ENCODE data around the gene NUDT7.

DNA sequence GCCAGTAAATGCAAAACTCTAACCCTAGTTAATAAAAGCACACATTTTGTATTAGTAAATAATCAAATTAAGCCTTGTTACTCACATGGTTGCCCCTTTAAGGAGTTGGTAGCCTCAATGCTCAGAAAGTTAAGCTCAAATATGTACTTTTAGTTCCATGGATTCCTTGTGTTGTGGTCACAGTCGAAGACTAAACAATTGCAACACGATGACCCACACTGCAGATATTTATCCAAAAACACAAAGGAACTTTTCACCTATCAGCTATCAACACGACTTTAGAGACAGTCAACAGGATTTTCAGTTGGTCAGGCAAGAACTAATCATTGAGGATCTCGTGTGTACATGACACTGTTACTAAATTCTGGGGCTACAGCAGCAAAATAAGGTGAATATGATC lies 47.4 kb upstream of the NUDT7 start:
- TF ChIP-seq POLR2AphosphoS5 (IDR thresholded peaks at IDR 0.05; ENCODE audit: borderline replicate concordance, low read depth, low read length) (no peak), EZH2 (IDR thresholded peaks at IDR 0.05) (no peak), FOXP2 (optimal IDR thresholded peaks at IDR 0.05; ENCODE audit: control extremely low read depth, extremely low read length, insufficient read depth) (no peak)

Data from SK-N-MC (cell line).